ENCODE data around the gene PPP1R9B.

PPP1R9B gene

GRCh38 chr17:50171371-50172071, 21.0 kb upstream of the PPP1R9B start:
- DNase-seq: no peak

GRCh38 chr17:50170662-50171370, 20.3 kb upstream of the PPP1R9B start:
- DNase-seq: no peak

- no peak for DNase-seq
Observed at GRCh38 chr17:50169881-50170459, 19.5 kb upstream of the PPP1R9B start.

- peak; percentile 22 for DNase-seq
Observed at GRCh38 chr17:50169121-50169764, 18.8 kb upstream of the PPP1R9B start.

- no peak for DNase-seq
Observed at GRCh38 chr17:50168319-50168718, 17.8 kb upstream of the PPP1R9B start.

- DNase-seq: no peak
Observed at GRCh38 chr17:50167371-50167770, 16.9 kb upstream of the PPP1R9B start.

- no peak for DNase-seq
Observed at GRCh38 chr17:50166518-50167181, 16.2 kb upstream of the PPP1R9B start.

- DNase-seq: no peak
Observed at GRCh38 chr17:50165867-50166517, 15.5 kb upstream of the PPP1R9B start, which contains the start of gene SGCA. TSS of gene SGCA (plus strand) at chr17:50166005. CDS start at chr17:50166041, 36 bp downstream.

GRCh38 chr17:50165466-50165865, 15.0 kb upstream of the PPP1R9B start:
- DNase-seq: no peak

GRCh38 chr17:50165066-50165465, 14.6 kb upstream of the PPP1R9B start:
- DNase-seq: no peak

GRCh38 chr17:50164697-50164988, 14.2 kb upstream of the PPP1R9B start:
- DNase-seq: no peak

GRCh38 chr17:50163843-50164696, 13.6 kb upstream of the PPP1R9B start:
- DNase-seq: no peak

GRCh38 chr17:50162466-50163254, 12.2 kb upstream of the PPP1R9B start:
- DNase-seq: no peak

GRCh38 chr17:50161911-50162288, 11.4 kb upstream of the PPP1R9B start:
- DNase-seq: no peak

- DNase-seq: peak; percentile 92
Observed at GRCh38 chr17:50161023-50161910, 10.8 kb upstream of the PPP1R9B start.

- no peak for DNase-seq
Observed at GRCh38 chr17:50157891-50158290, 7.4 kb upstream of the PPP1R9B start.

- no peak for DNase-seq
Observed at GRCh38 chr17:50155115-50155819, 4.8 kb upstream of the PPP1R9B start.

GRCh38 chr17:50154604-50155003, 4.1 kb upstream of the PPP1R9B start:
- DNase-seq: no peak
